LHCN-M2 (cell line): ENCODE results near the gene ACTN2. TPM values are rescaled to one million over a fixed set of nuclear protein-coding genes. Genes with fewer than 3 reads are reported as not detected.

Experiments used
- DNase-seq: peaks from one replicate; pipeline ENCODE4 v3.0.0-alpha.2; 2012; ENCODE audit warnings: low read depth
- total RNA-seq: library from RNA; depleted of rRNA; stranded (reverse); fragments of >200 nt; gene quantifications from 2 replicates; pipeline ENCODE4 v1.2.3, GENCODE V29; 2014

The ACTN2 gene
- total RNA-seq, 1 experiment from 2014 or later = 0.06 TPM

- DNase-seq = no peak
These were observed 5.0 kb downstream of the ACTN2 start for GRCh38 chr1:236691348-236691747.

- DNase-seq = no peak
These were observed 5.8 kb downstream of the ACTN2 start for GRCh38 chr1:236692128-236692527.

- no peak for DNase-seq
These were observed 6.4 kb downstream of the ACTN2 start for GRCh38 chr1:236692742-236693141.

- DNase-seq = no peak
These were observed 13.1 kb downstream of the ACTN2 start for GRCh38 chr1:236699366-236699765.

- no peak for DNase-seq
These were observed 14.6 kb downstream of the ACTN2 start for GRCh38 chr1:236700903-236701302.

DNA sequence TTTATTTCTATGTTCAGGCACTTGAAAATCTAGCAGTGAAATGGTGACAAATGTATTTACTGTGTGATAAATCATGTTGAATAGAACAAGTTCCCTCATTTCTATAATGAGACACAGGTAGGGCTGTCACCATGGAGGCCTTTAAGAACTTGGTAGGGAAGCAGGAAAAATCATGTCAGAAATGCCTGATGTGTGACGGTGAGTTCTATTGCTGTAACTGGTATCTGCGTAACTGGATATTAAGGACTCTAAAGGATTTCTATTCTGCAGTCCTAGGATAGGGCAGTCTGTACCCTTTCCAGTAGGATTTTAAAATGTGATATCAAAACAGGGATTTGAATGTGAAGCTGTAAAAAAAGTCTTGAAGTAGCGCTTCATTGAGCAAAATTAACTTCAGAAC, 15.5 kb downstream of the ACTN2 start:
- DNase-seq = no peak

GRCh38 chr1:236702791-236703394, 16.6 kb downstream of the ACTN2 start:
- DNase-seq = no peak

DNA sequence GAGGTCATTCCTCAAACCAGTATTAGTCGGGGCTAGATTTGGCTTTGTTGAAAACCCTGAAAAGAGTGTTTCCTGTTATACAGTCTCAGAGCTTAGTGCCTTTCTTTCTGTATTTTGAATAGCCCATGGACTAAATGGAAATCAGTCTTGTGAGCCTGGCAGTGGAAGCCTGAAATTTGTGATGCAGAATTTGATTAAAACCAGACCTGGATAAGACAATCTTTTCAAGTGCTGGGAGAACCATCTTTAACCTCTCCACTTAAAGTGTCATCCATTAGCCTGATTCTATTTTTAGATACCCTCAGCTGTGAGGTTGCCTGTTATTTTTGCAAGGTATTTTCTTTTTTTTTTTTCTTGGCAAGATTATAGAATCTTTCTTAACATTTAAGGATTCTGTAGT, 19.5 kb downstream of the ACTN2 start:
- DNase-seq = no peak

DNA sequence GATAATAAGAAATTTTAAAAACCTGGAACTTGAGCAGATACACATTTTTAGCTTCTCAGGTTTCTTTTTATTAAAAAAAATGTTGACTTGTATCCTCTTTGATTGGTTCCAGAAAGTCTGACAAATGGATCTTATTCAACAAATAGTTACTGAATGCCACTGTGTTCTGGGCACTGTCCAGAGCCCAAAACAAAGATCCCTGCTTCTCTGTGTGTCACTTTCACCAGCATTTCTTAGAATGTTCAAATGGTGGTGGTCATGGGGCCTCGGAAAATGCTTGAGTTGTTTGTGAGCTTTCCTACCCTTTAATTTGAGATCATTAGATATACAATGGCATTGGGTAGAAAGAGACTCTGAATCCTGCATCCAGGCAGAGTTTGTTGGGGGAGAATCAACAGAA, 19.9 kb downstream of the ACTN2 start:
- no peak for DNase-seq

DNA sequence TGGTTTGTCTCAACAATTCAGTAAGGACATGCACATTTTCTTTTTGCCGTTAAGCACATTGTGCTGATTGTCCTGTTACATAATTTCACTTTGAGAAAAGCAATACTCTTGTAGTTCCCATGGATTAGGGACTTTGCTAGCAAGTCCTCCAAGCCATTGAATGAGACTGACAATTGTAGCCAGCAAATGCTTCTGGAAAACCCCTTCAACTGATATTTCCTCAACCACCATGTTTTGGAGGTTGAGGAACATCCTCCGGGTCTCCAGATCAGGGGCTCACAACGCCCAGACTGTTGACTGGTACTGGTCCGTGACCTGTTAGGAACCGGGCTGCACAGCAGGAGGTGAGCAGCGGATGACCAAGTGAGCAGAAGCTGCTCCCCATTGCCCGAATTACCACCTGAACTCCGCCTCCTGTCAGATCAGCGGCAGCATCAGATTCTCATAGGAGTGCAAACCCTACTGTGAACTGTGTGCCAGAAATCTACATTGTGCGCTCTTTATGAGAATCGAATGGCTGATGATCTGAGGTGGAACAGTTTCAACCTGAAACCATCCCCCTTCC, 24.1 kb downstream of the ACTN2 start:
- DNase-seq = no peak

DNA sequence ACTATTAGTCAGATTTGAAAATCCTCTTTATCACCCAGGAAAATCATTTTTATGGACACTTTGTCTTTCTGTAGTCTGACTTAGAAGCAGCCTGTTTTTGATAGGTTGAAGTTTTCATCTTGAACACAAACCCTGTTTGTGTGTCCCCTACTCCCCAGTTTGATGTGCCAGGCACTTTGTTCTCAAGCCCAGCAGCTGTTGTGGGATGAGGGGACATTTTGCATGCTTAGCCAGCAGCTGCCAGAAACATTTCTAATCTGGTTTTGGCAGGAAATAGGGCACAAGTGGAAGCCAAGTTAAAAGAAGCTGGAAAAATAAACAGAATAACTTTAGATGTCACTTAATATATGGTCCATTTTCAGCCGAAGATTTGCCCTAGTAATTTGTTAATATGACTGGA, 29.9 kb downstream of the ACTN2 start:
- DNase-seq = peak; percentile 66

DNA sequence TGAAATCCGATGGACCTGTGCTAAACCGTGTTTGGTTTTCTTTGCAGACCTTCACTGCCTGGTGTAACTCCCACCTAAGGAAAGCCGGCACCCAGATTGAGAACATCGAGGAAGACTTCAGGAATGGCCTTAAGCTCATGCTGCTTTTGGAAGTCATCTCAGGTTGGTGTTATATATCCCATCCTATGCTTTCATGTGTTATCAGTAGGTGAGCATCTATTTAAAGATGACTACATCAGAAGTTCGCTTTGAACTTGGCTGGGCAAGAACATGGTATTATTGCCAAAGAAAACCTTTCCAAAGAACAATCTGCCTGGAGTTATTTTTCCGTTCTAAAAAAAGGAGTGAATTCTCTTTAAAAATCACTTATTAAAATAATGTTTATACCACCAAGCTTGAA, 31.5 kb downstream of the ACTN2 start:
- no peak for DNase-seq

GRCh38 chr1:236718328-236718727, 32.0 kb downstream of the ACTN2 start:
- no peak for DNase-seq

- DNase-seq = no peak
These were observed 33.9 kb downstream of the ACTN2 start for GRCh38 chr1:236720206-236720605.

DNA sequence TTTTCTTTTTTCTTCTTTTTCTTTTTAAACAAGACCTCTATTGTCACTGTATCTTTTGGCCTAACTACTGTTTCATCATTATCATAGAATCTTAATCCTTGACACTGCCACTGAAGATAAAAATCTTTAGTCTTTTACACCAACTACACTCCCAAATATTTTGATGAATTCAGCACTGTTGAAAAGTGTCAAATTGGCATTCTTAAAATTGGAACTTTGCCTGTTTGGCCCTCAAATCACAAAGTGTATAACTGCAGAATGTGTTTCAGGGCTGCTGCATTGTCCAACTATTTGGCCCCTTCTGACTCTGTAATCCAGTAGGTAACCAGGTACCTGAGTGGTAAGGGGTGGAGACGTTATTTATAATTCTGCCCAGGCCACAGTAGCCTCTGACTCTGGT, 34.3 kb downstream of the ACTN2 start:
- no peak for DNase-seq

- DNase-seq = no peak
These were observed 37.8 kb downstream of the ACTN2 start for GRCh38 chr1:236724049-236724448.

- peak; percentile 1 for DNase-seq
These were observed 38.2 kb downstream of the ACTN2 start for GRCh38 chr1:236724506-236724905.

- no peak for DNase-seq
These were observed 39.4 kb downstream of the ACTN2 start for GRCh38 chr1:236725668-236726067.

DNA sequence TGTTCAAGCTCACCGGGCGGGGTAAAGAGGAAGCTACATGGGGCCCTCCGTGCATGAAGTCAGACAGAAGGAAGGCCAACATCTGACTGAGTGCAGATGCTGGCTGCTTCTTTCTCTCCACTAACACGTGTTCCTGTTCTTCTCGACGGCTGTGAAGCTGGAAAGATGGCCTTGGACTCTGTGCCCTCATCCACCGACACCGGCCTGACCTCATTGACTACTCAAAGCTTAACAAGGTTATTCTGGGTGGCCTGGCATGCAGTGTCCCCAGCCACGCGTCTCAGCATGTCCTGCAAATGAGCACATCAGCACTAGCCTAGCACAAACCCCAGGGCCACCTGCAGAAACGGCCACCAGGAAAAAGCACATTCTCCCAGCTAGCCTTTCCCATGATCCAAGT, 41.2 kb downstream of the ACTN2 start:
- DNase-seq = no peak

DNA sequence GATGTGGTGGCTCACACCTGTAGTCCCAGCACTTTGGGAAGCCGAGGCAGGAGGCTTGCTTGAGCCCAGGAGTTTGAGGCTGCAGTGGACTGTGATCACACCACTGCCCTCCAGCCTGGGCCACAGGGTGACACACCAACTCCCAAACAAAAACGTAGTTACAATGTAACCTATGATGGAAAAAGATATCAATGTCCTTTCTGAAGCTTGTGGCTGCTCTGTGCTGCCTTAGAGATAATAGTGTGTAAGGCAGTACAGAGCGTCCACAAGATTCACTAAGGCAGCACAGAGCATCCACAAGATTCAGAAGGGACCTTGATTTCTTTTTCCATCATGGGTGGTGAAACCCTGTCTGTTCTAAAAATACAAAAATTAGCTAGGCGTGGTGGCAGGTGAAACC, 42.5 kb downstream of the ACTN2 start:
- DNase-seq = no peak

DNA sequence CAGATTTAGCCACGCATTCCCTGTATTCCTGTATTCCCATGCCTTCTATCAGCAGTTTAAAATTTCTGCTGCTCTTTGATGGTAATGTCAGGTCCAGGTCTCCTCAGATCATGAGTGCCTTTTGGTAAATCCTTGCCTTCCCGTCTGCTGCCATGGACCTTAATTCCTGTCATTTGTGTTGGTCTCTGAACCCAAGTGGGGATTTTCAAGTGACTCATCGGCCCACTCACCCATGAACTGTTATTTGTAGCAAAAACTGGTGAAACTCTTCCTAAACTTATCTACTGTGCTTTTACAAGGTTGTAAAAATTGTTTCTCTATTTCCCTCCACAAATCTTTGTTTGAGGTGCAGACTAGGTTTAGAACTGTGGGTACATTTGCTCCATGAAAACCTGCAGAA, 47.4 kb downstream of the ACTN2 start:
- DNase-seq = no peak

- no peak for DNase-seq
These were observed 48.0 kb downstream of the ACTN2 start for GRCh38 chr1:236734141-236734765.

- DNase-seq = no peak
These were observed 50.5 kb downstream of the ACTN2 start for GRCh38 chr1:236736761-236737160.
